Activated naive CD8-positive, alpha-beta T cell (primary cell): ENCODE results near the gene SCARB2.
"Not testable (repeated sequence)": the region's sequence is repeated elsewhere in the genome, so short reads cannot be mapped to it uniquely, and the experiment has no call there.

Source experiments
- H3K27ac Mint-ChIP-seq: one replicate; pipeline ENCODE4 v1.8.0; 2021; ENCODE audit warnings: mixed read lengths
- H3K27me3 Mint-ChIP-seq: one replicate; pipeline ENCODE4 v1.8.0; 2021; ENCODE audit warnings: mixed read lengths
- H3K36me3 Mint-ChIP-seq: one replicate; pipeline ENCODE4 v1.8.0; 2021; ENCODE audit warnings: mixed read lengths
- H3K4me1 Mint-ChIP-seq: one replicate; pipeline ENCODE4 v1.8.0; 2021; ENCODE audit warnings: low read depth, mixed read lengths
- H3K4me3 Mint-ChIP-seq: one replicate; pipeline ENCODE4 v1.8.0; 2021; ENCODE audit warnings: mild to moderate bottlenecking, mixed read lengths
- H3K9me3 Mint-ChIP-seq: one replicate; pipeline ENCODE4 v1.8.0; 2021; ENCODE audit warnings: low read depth, mixed read lengths

The SCARB2 gene, protein sequence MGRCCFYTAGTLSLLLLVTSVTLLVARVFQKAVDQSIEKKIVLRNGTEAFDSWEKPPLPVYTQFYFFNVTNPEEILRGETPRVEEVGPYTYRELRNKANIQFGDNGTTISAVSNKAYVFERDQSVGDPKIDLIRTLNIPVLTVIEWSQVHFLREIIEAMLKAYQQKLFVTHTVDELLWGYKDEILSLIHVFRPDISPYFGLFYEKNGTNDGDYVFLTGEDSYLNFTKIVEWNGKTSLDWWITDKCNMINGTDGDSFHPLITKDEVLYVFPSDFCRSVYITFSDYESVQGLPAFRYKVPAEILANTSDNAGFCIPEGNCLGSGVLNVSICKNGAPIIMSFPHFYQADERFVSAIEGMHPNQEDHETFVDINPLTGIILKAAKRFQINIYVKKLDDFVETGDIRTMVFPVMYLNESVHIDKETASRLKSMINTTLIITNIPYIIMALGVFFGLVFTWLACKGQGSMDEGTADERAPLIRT

DNA sequence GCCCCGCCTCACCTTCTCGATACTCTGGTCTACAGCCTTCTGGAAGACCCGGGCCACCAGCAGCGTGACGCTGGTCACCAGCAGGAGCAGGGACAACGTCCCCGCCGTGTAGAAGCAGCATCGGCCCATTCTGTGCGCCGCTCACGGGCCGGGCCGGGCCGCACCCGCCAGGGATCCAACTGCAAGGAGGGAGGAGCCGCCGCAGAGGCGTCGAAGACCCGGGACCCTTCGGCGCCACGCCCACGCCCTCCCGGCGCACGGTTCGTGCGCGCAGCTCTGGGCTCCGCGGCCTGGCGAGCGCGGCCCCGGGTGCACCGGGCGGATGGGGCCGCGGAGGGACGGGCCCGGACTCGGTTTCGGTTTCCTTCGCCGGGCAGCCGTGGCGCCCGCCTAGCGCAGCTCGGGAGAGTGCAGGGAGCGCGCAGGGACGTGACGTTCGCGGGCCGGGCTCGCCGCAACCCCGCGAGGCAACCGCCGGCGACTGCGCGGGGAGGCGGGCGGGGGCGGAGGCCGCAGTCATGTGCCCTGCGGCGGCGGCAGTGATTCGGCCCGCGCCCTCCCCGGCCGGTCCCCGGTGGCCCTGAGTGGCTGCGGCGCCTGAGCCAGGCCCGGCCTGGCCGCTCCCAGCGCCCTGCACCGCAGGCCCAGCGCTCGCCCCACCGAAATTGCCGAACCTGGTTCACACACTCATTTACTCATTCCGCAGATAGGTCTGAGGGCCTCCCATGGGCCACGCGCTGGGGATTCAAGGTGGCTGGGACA lies at the start of gene SCARB2:
SCARB2 (minus strand) TSS at position 410 of the 762 bp plus-strand sequence; CDS start at position 129, 281 bp downstream.
- no peaks in the 10 kb centered on the region for H3K9me3 Mint-ChIP-seq

DNA sequence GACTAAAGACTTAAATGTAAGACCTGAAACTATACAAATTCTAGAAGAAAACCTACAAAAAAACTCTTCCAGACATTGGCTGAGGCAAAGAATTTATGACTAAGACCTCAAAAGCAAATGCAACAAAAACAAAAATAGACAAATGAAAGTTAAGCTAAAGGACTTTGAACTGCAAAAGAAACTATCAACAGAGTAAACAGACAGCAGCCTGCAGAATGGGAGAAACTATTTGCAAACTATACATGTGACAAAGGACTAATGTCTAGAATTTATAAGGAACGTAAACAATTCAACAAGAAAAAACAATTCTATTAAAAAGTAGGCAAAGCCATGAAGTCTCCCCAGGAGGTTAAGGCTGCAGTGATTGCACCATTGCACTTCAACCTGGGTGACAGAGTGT lies 46.9 kb upstream of the SCARB2 start:
- H3K9me3 Mint-ChIP-seq, result no peaks in the 10 kb centered on the region
- H3K4me1 Mint-ChIP-seq, result no peaks in the 10 kb centered on the region
- H3K36me3 Mint-ChIP-seq, result no peaks in the 10 kb centered on the region
- H3K27ac Mint-ChIP-seq, result no peak overlapping the region
- no peak overlapping the region for H3K4me3 Mint-ChIP-seq
- H3K27me3 Mint-ChIP-seq, result peaks cover 5% of the 10 kb centered on the region

More for the DNA sequence above, at the start of gene SCARB2:
- H3K4me3 Mint-ChIP-seq, result peak within 1 kb of the TSS; percentile 88
- H3K4me1 Mint-ChIP-seq, result peaks cover 48% of the 10 kb centered on the region
- H3K27ac Mint-ChIP-seq, result peak within 1 kb of the TSS; percentile 87
- no peaks in the 10 kb centered on the region for H3K27me3 Mint-ChIP-seq
- H3K36me3 Mint-ChIP-seq, result no peaks in the 10 kb centered on the region

DNA sequence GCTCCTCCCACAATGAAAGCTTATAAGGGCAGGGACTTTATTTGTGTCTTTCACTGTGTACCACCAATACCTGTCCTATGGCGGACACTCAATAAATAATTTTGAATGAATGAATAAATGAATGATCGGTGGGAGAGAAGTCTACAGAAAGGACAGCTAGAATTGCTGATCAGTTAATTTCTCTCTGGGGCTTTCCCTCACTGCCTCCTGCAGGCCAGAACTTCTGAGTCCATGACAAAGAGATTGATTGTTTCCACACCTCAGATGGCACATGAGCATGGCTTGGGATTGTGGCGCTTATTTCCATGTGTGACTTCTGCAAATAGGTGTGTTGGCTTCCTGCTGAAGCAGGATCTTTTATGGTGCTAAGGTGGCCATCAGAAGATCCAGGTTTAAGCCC lies 44.2 kb upstream of the SCARB2 start:
- H3K27ac Mint-ChIP-seq, result no peak overlapping the region
- H3K9me3 Mint-ChIP-seq, result no peaks in the 10 kb centered on the region
- no peaks in the 10 kb centered on the region for H3K4me1 Mint-ChIP-seq
- H3K4me3 Mint-ChIP-seq, result no peak overlapping the region
- no peaks in the 10 kb centered on the region for H3K36me3 Mint-ChIP-seq
- peaks cover 24% of the 10 kb centered on the region for H3K27me3 Mint-ChIP-seq

DNA sequence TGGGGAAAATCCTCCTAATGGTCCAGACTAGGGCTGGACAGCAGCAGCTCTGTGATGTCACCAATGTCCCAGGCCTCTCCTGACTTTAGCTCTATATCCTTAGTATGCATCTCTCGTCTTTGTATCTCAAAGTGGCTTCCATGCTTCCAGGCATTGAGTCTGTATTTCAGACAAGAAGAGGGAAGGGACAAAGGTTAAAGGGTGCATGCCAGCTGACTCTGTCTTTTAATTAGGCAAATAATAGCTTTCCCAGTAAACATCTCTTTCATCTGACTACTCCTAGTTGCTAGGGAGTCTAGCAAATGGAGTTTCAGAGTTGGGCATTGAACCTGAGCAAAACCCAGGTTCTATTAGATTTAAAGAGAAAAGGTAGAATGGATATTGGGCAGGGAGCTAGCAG lies 43.3 kb upstream of the SCARB2 start:
- Mint-ChIP-seq H3K9me3 (no peaks in the 10 kb centered on the region), H3K36me3 (no peaks in the 10 kb centered on the region), H3K27ac (no peak overlapping the region), H3K4me3 (no peak overlapping the region), H3K4me1 (no peaks in the 10 kb centered on the region), H3K27me3 (peaks cover 30% of the 10 kb centered on the region)

DNA sequence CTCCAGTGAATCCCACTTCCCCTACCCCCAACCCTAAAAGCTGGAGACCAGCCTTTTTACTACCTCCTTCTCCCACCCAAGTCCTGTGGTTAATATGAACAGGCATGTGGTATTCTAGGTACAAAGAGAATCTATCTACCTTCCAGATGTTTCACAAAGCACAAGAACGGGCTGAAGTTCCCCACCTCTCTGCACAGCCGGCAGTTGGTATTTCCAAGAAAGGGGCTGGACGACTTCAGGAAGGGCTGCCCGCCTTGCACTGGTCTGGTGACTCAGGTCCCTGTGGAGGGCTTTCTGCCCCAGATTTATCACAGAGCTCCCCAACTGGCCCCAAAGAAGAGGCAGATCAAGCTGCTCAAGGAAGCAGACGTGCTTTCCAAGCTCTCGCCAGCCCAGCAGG lies 42.4 kb upstream of the SCARB2 start:
- Mint-ChIP-seq H3K9me3 (no peaks in the 10 kb centered on the region), H3K27ac (no peak overlapping the region), H3K36me3 (no peaks in the 10 kb centered on the region), H3K4me1 (peaks cover 4% of the 10 kb centered on the region), H3K4me3 (no peak overlapping the region), H3K27me3 (peaks cover 33% of the 10 kb centered on the region)

DNA sequence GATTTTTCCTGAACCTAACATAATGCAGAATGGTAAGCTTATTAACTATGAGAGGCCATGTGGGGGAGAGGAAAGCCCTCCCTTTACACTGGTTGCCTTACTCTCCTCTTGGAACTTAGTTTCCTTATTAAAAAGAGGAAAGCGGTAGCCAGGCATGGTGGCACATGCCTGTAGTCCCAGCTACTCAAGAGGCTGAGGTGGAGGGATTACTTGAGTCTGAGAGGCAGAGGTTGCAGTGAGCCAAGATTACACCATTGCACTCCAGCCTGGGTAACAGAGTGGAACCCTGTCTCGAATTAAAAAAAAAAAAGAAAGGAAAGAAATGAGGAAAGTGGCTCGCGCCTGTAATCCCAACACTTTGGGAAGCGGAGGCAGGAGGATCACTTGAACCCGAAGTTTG lies 39.9 kb upstream of the SCARB2 start:
- no peaks in the 10 kb centered on the region for H3K36me3 Mint-ChIP-seq
- H3K4me1 Mint-ChIP-seq, result peaks cover 6% of the 10 kb centered on the region
- peaks cover 51% of the 10 kb centered on the region for H3K27me3 Mint-ChIP-seq
- no peaks in the 10 kb centered on the region for H3K9me3 Mint-ChIP-seq
- no peak overlapping the region for H3K4me3 Mint-ChIP-seq
- H3K27ac Mint-ChIP-seq, result no peak overlapping the region

DNA sequence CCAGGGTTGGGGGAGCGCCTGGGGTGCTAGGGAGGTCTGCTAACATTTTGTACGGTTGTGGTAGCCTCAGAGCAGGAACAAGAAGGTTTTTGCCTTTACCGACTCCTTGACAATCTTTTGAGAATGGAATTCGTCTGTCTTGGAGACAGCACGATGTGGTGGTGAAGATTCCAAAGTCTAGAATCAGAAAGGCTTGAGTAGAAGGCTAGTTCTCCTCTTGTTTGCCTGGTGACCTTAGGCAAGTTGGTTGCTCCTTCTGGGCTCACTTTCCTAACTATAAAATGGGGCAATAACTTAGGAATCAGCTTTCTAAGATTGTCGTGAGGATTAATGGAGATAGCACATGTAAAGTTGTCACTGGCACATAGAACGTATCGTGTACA lies 38.6 kb upstream of the SCARB2 start:
- Mint-ChIP-seq H3K9me3 (no peaks in the 10 kb centered on the region), H3K36me3 (no peaks in the 10 kb centered on the region), H3K4me1 (peaks cover 6% of the 10 kb centered on the region), H3K4me3 (peak overlapping the region; percentile 74), H3K27ac (no peak overlapping the region), H3K27me3 (peaks cover 48% of the 10 kb centered on the region)

DNA sequence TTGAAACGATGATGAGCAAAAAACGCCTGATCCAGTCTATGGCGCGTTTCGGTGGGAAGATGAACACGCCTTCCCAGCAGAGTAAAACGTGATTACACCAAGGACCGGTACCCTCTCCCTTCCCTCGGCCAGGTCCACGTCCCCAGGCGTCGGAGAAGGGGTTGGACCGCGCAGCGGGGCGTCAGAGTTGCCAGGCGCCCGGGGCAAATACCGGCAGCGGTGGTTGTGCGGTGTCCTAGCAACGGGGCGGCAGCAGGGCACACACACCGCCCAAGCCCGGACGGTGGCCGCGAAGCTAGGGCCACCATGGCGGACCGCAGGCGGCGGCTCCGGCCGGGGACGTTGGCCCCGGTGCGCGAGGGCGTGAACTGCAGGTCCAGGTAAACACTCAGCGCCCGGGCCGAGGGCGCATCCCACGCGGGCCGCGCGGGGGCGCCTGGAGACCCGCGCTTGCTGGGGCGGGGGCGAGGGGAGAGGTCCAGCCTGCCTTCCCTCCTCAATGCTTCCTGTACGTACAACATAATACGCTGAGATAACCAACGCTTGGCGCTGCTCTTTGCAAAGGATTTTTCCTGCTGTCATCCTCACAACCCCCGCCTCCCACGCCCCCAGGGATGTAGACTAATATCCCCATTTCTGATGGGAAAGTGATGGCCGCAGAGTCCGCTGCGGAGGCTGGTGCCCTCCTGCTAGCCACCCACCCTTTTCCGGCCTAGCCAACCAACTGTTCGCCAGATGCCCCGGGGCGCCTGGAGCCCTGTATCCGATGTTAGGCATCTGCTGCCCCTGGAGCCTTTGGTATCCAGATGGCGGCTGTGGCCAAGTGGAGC lies 38.0 kb upstream of the SCARB2 start, which contains the start of gene FAM47E:
FAM47E (plus strand) TSS at position 281 of the 830 bp plus-strand sequence; CDS start at position 307, 26 bp downstream.
- H3K27ac Mint-ChIP-seq, result no peak within 1 kb of the TSS
- H3K4me1 Mint-ChIP-seq, result peaks cover 6% of the 10 kb centered on the region
- H3K9me3 Mint-ChIP-seq, result no peaks in the 10 kb centered on the region
- H3K27me3 Mint-ChIP-seq, result peaks cover 48% of the 10 kb centered on the region
- H3K4me3 Mint-ChIP-seq, result peak within 1 kb of the TSS; percentile 84
- no peaks in the 10 kb centered on the region for H3K36me3 Mint-ChIP-seq

DNA sequence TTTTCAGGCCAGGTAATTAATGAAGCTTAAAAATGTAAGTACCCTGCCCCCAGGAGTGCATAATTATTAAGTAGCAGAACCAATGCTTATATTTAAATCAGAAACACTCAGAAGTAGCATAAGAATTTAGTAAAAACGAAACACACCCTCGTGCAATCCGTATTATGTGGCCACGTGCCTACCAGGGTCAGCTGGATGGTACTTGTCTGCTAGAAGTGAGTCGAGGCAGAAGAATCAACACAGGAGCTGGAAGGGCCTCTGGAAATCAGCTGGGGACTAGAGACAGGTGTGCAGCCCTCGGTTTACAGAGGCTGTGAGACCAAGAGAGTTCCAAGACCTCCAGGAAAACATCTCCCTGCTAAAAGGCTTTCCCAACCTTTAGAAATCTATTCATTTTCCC lies 37.3 kb upstream of the SCARB2 start:
- peaks cover 6% of the 10 kb centered on the region for H3K4me1 Mint-ChIP-seq
- H3K36me3 Mint-ChIP-seq, result no peaks in the 10 kb centered on the region
- peak overlapping the region; percentile 84 for H3K4me3 Mint-ChIP-seq
- no peaks in the 10 kb centered on the region for H3K9me3 Mint-ChIP-seq
- no peak overlapping the region for H3K27ac Mint-ChIP-seq
- peaks cover 48% of the 10 kb centered on the region for H3K27me3 Mint-ChIP-seq

DNA sequence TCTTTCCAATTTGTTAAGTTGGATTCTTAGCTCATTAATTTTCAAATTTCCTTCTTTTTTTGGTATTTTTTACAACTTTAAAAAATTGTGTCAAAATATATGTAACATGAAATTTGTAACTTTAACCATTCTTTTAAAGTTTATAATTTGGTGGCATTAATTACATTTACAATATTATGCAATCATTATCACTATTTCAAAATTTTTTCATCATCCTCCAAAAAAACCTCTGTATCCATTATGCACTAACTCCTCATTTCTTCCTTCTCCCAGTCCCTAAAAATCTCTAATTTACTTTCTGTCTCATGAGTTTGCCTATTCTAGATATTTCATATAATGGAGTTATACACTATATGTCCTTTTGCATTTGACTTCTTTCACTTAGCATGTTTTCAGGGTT lies 33.2 kb upstream of the SCARB2 start:
- H3K27me3 Mint-ChIP-seq, result peaks cover 23% of the 10 kb centered on the region

DNA sequence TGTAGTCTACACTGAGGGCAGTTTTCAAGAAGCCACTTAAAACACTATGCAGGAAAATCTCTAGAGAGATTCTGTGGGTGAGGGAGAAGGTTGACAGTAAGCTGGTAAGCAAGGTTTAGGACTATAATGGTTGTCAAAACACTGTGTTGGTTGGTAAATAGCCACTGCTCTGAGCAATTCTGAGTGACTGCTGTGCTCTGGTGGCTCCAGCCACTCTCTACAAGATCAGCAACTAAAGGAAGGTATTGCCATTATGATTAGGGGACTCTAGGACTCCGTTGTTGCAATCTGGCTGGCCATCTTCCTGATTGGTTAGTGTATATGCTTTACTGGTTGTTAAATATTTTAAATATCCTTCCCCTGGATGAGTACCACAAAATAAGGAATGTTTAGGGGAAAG lies 32.4 kb upstream of the SCARB2 start:
- Mint-ChIP-seq H3K27me3 (peaks cover 19% of the 10 kb centered on the region), H3K4me3 (no peak overlapping the region), H3K4me1 (peaks cover 2% of the 10 kb centered on the region), H3K27ac (no peak overlapping the region), H3K36me3 (no peaks in the 10 kb centered on the region), H3K9me3 (no peaks in the 10 kb centered on the region)

More for the DNA sequence above, 33.2 kb upstream of the SCARB2 start:
- no peak overlapping the region for H3K4me3 Mint-ChIP-seq
- no peak overlapping the region for H3K27ac Mint-ChIP-seq
- peaks cover 6% of the 10 kb centered on the region for H3K4me1 Mint-ChIP-seq
- no peaks in the 10 kb centered on the region for H3K36me3 Mint-ChIP-seq
- no peaks in the 10 kb centered on the region for H3K9me3 Mint-ChIP-seq

DNA sequence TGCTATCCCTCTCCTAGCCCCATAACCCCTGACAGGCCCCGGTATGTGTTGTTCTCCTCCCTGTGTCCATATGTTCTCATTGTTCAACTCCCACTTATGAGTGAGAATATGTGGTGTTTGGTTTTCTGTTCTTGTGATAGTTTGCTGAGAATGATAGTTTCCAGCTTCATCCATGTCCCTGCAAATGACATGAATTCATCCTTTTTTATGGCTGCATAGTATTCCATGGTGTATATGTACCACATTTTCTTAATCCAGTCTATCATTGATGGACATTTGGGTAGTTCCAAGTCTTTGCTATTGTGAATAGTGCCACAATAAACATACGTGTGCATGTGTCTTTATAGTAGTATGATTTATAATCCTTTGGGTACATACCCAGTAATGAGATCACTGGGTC lies 30.3 kb upstream of the SCARB2 start:
- not testable (repeated sequence) for H3K9me3 Mint-ChIP-seq, H3K27me3 Mint-ChIP-seq

DNA sequence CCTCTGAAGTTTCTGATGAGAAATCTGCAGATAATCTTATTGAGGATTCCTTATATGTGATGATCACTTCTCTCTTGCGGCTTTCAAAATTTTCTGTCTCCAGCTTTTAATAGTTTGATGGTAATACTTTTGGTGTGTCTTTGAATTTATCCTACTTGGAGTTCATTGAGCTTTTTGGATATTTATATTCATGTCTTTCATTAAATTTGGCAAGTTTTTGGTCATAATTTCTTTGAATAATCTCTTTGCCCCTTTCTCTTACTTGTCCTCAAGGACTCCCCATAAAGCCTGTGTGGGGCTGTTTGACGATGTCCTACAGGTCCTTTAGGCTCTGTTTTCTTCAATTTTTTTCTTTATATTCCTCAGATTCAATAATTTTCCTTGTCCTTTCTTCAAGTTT lies 26.6 kb upstream of the SCARB2 start:
- Mint-ChIP-seq H3K36me3 (peaks cover 5% of the 10 kb centered on the region), H3K27me3 (no peaks in the 10 kb centered on the region), H3K9me3 (peaks cover 13% of the 10 kb centered on the region), H3K27ac (no peak overlapping the region), H3K4me1 (no peaks in the 10 kb centered on the region), H3K4me3 (no peak overlapping the region)

More for the DNA sequence above, 30.3 kb upstream of the SCARB2 start:
- H3K27ac Mint-ChIP-seq, H3K4me1 Mint-ChIP-seq, H3K4me3 Mint-ChIP-seq, H3K36me3 Mint-ChIP-seq: not testable (repeated sequence)

DNA sequence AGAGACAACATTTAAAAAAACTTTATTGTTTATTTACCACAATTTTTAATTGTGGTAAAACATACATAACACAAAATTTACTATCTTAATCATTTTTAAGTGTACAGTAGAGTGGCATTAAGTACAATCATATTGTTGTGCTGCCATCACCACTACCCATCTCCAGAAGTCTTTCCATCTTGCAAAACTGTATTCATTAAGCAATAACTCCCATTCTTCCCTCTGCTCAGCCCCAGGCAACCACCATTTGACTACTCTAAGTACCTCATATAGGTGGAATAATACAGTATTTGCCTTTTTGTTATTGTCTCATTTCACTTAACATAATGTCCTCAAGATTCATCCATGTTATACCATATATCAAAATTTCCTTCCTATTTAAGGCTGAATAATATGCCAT lies 25.1 kb upstream of the SCARB2 start:
- Mint-ChIP-seq H3K27me3 (no peaks in the 10 kb centered on the region), H3K27ac (no peak overlapping the region), H3K4me1 (peaks cover under 1% of the 10 kb centered on the region), H3K9me3 (peaks cover 13% of the 10 kb centered on the region), H3K36me3 (peaks cover 5% of the 10 kb centered on the region), H3K4me3 (no peak overlapping the region)
